Prostate gland (tissue), 2 donors: Measurements from ENCODE around the gene C17orf67. TPM values are rescaled to one million over a fixed set of nuclear protein-coding genes. Genes with fewer than 3 reads are reported as not detected.

ENCODE experiments used
- DNase-seq: peaks from one replicate; pipeline ENCODE4 v3.0.0-alpha.2; 2019; ENCODE audit warnings: low spot score
- H3K27ac ChIP-seq, 2 donors: fragments of 200-600 bp; sonication (generic); 2 replicates each; pipeline ENCODE4 v1.5.1; 2017 to 2019
- H3K27me3 ChIP-seq: fragments of 200-600 bp; sonication (generic); replicated peaks from 2 replicates; pipeline ENCODE4 v1.5.1; 2019; ENCODE audit not compliant: insufficient read depth
- H3K36me3 ChIP-seq, 2 donors: fragments of 200-600 bp; sonication (generic); 1 replicate in 1 of 2; 2 replicates in 1 of 2; pipeline versions ENCODE4 v1.5.1 to v1.8.1; 2017 to 2019
- H3K4me1 ChIP-seq: fragments of 200-600 bp; sonication (generic); replicated peaks from 2 replicates; pipeline ENCODE4 v1.5.1; 2019
- H3K4me3 ChIP-seq, 2 donors: fragments of 200-600 bp; sonication (generic); 2 replicates each; pipeline ENCODE4 v1.5.1; 2017 to 2019
- H3K9me3 ChIP-seq: fragments of 200-600 bp; sonication (generic); 2 replicates; pipeline ENCODE4 v1.5.1; 2017
- CTCF ChIP-seq, 4 experiments: fragments of 200-600 bp in 2 of 4; fragments of 450-650 bp in 2 of 4; sonication (generic) in 2 of 4; IDR thresholded peaks; 1 replicate in 3 of 4; 2 replicates in 1 of 4; pipeline ENCODE4 v1.5.1; 2016 to 2019; ENCODE audit warnings: antibody characterized with exemption in 4 of 4, mild to moderate bottlenecking in 2 of 4, moderate library complexity in 2 of 4
- POLR2A ChIP-seq: fragments of 450-650 bp; IDR thresholded peaks from one replicate; pipeline ENCODE4 v1.6.1; 2016; ENCODE audit warnings: antibody characterized with exemption, mild to moderate bottlenecking
- POLR2AphosphoS5 ChIP-seq: sonication (generic); formaldehyde crosslinking; IDR thresholded peaks from one replicate; pipeline ENCODE4 v1.6.1; 2017; ENCODE audit warnings: antibody characterized with exemption
- WGBS: methylation state at CpG from one replicate; pipeline ENCODE4 v1.1.5; 2018; 5-methylcytosine and 5-hydroxymethylcytosine counted together
- intact Hi-C: fragments of 100-400 bp; cut with DNase I; formaldehyde crosslinking; loops from one replicate; pipeline ENCODE4 v1.14.2; 2022
- small RNA-seq, 2 donors: library from RNA; depleted of rRNA; stranded (forward); fragments of <200 nt; gene quantifications; one replicate each; pipeline ENCODE3, GENCODE V24; 2016
- total RNA-seq, 2 donors: library from RNA; depleted of rRNA; stranded (reverse); fragments of >200 nt; gene quantifications; one replicate each; pipeline ENCODE4 v1.1.0, GENCODE V29; 2016

The C17orf67 gene
- total RNA-seq, 2 donors from 2014 or later, result 2.5 to 2.6 TPM

- intact Hi-C loops, result no loop called here
- no peaks in the 10 kb centered on the region for H3K4me1 ChIP-seq
- no peak overlapping the region for H3K4me3 ChIP-seq
- H3K36me3 ChIP-seq, result no peaks in the 10 kb centered on the region
- H3K9me3 ChIP-seq, result no peaks in the 10 kb centered on the region
- WGBS, result 73% methylated on average over 4 of the region's 4 CpGs
- DNase-seq, result no peak
- TF ChIP-seq POLR2AphosphoS5 (no peak), POLR2A (no peak), CTCF (IDR thresholded peaks at IDR 0.05) (no peak)
- no peak overlapping the region for H3K27ac ChIP-seq
- H3K27me3 ChIP-seq, result no peaks in the 10 kb centered on the region
Observed at GRCh38 chr17:56742601-56743000, 91.1 kb downstream of the C17orf67 start.

Small RNA genes within 50 kb of the gene (small RNA-seq; reads per million reads assigned to genes)
- gene RNU6-1158P, result 0 reads per million in 2 donors

Other genes with a start within 250 kb of the C17orf67 start
- gene NOG, start 240.2 kb downstream of the C17orf67 start, total RNA-seq, result 1 to 10 TPM; 1.3 to 6.3 TPM
- gene DGKE, start 231 bp upstream of the C17orf67 start, total RNA-seq, result 10 to 100 TPM in 1 of 2 donors, 1 to 10 TPM in 1; 7.7 to 13.3 TPM
- 10 to 100 TPM; 28.7 to 49.0 TPM for gene TRIM25, start 80.1 kb upstream of the C17orf67 start, total RNA-seq
- gene COIL, start 127.1 kb upstream of the C17orf67 start, total RNA-seq, result 10 to 100 TPM; 14.8 to 22.3 TPM
- gene SCPEP1, start 144.2 kb upstream of the C17orf67 start, total RNA-seq, result 100 to 1,000 TPM; 103 to 182 TPM